Measurements from ENCODE around the gene ATP6V1F. TPM values are rescaled to one million over a fixed set of nuclear protein-coding genes. Genes with fewer than 3 reads are reported as not detected.

ATP6V1F gene
- total RNA-seq, 2 experiments from 2014 or later, result 127 to 158 TPM

DNA sequence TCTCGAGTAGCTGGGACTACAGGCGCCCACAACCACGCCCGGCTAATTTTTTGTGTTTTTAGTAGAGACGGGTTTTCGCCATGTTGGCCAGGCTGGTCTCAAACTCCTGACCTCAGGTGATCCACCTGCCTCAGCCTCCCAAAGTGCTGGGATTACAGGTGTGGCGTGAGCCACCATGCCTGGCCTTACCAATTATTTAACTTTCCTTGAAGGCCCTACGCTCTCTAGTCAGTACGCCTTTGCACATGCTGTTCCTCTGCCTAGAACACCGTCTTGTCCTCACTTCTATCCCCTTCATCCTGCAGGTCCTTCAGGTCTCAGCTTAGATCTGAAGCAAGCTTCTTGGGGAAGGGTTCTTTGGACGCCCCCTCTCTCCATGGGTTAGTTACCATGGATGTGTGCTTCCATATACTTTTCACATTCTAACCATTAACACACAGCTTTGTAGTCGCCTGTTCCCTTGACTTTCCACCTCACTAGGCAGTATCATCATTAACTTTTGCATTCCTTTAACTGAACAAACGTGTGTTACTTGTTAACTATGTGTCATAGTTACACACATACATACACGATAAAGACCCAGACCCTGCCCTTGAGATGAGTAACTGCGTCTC lies 592 bp upstream of the ATP6V1F start:
- DNase-seq (no peak), ATAC-seq (no peak)
- CTCF ChIA-PET, result interaction anchor here (0.8 to 5.6 kb wide), 9 partner anchors 11 to 474 kb away, joined by 3 to 107 read pairs (median 5); no protein-coding TSS in a partner anchor
- peaks cover 3% of the 10 kb centered on the region for H3K36me3 Mint-ChIP-seq
- peak overlapping the region; percentile 95 for H3K27ac Mint-ChIP-seq
- peak overlapping the region; percentile 88 for H3K4me3 Mint-ChIP-seq
- peaks cover 15% of the 10 kb centered on the region for H3K4me1 Mint-ChIP-seq
- no peaks in the 10 kb centered on the region for H3K9me3 Mint-ChIP-seq (ENCODE audit: low read depth)
- no peaks in the 10 kb centered on the region for H3K27me3 Mint-ChIP-seq

GRCh38 chr7:128863433-128863989 lies 855 bp downstream of the ATP6V1F start:
- peak; percentile 48 for ATAC-seq
- Mint-ChIP-seq H3K4me3 (peak overlapping the region; percentile 88), H3K9me3 (ENCODE audit: low read depth) (no peaks in the 10 kb centered on the region), H3K36me3 (peaks cover 3% of the 10 kb centered on the region), H3K27me3 (peaks cover 1% of the 10 kb centered on the region), H3K27ac (peak overlapping the region; percentile 95), H3K4me1 (peaks cover 15% of the 10 kb centered on the region)
- CTCF ChIA-PET, result interaction anchor here (0.7 to 5.6 kb wide), 6 partner anchors 10 to 228 kb away, joined by 3 to 107 read pairs (median 8); no protein-coding TSS in a partner anchor
- DNase-seq, result peak; percentile 74

GRCh38 chr7:128865303-128865702 lies 2.6 kb downstream of the ATP6V1F start:
- no peak overlapping the region for H3K4me3 Mint-ChIP-seq
- DNase-seq (no peak), ATAC-seq (no peak)
- no peak overlapping the region for H3K27ac Mint-ChIP-seq
- CTCF ChIA-PET, result no interaction called here
- peaks cover 20% of the 10 kb centered on the region for H3K4me1 Mint-ChIP-seq
- peaks cover 3% of the 10 kb centered on the region for H3K36me3 Mint-ChIP-seq
- no peaks in the 10 kb centered on the region for H3K9me3 Mint-ChIP-seq (ENCODE audit: low read depth)
- H3K27me3 Mint-ChIP-seq, result peaks cover 9% of the 10 kb centered on the region

- Mint-ChIP-seq H3K9me3 (ENCODE audit: low read depth) (no peaks in the 10 kb centered on the region), H3K27me3 (peaks cover 18% of the 10 kb centered on the region), H3K36me3 (peaks cover 3% of the 10 kb centered on the region), H3K4me3 (no peak overlapping the region), H3K4me1 (peaks cover 19% of the 10 kb centered on the region), H3K27ac (no peak overlapping the region)
- DNase-seq (no peak), ATAC-seq (no peak)
- CTCF ChIA-PET, result interaction anchor here (7.0 kb wide), 1 partner anchor 16 kb away, joined by 65 read pairs; no protein-coding TSS in a partner anchor
Observed at GRCh38 chr7:128865996-128866877, 3.6 kb downstream of the ATP6V1F start.

GRCh38 chr7:128867241-128867640 lies 4.6 kb downstream of the ATP6V1F start:
- H3K4me3 Mint-ChIP-seq, result no peak overlapping the region
- H3K27ac Mint-ChIP-seq, result no peak overlapping the region
- no peak for ATAC-seq
- peaks cover 16% of the 10 kb centered on the region for H3K4me1 Mint-ChIP-seq
- H3K27me3 Mint-ChIP-seq, result peaks cover 25% of the 10 kb centered on the region
- no peaks in the 10 kb centered on the region for H3K9me3 Mint-ChIP-seq (ENCODE audit: low read depth)
- H3K36me3 Mint-ChIP-seq, result peaks cover 3% of the 10 kb centered on the region
- CTCF ChIA-PET, result interaction anchor here (1.6 to 7.0 kb wide), 2 partner anchors 15 to 19 kb away, joined by 4 to 65 read pairs; no protein-coding TSS in a partner anchor
- DNase-seq, result no peak

DNA sequence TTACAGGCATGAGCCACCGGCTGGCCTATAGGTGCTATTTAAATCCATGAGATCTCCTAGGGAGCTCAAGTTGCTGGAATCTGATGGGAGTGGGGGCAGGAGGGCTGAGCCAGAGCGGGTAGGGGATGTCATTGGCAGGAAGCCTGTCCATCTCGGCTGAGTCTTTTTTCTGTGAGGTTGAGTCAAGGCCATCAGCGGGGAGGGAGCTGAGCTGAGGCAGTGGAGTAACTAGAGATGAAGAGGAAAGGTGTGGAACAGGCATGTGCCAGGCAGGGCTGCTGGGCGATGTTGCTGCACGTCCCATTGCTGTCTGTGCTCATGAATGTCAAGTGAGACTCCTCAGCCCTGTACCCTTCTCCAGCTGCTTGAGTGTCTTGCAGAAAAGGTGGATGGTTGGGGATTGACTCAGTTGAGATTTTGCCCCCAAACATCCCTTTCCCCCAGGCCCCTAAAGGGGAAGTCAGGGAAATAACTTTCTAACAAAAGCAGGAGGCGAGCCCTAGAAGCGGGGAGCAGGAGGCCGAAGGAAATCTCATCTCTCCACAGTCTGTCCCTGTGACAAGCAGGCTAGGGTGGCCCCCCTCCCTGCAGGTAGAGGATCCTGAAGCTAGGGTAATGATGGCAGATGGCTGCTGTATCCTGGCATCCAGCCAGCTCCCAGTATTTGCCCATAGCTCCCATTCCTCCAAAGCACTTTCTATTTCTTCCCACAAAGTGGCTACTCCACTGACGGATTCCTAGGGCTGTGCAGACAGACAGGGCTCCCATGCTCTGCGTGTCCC lies 5.4 kb downstream of the ATP6V1F start:
- H3K4me3 Mint-ChIP-seq, result no peak overlapping the region
- DNase-seq (no peak), ATAC-seq (no peak)
- H3K27ac Mint-ChIP-seq, result no peak overlapping the region
- H3K27me3 Mint-ChIP-seq, result peaks cover 25% of the 10 kb centered on the region
- H3K9me3 Mint-ChIP-seq (ENCODE audit: low read depth), result no peaks in the 10 kb centered on the region
- peaks cover 3% of the 10 kb centered on the region for H3K36me3 Mint-ChIP-seq
- peaks cover 10% of the 10 kb centered on the region for H3K4me1 Mint-ChIP-seq
- CTCF ChIA-PET, result interaction anchor here (0.6 to 7.0 kb wide), 3 partner anchors 14 to 368 kb away, joined by 3 to 65 read pairs (median 4); no protein-coding TSS in a partner anchor

DNA sequence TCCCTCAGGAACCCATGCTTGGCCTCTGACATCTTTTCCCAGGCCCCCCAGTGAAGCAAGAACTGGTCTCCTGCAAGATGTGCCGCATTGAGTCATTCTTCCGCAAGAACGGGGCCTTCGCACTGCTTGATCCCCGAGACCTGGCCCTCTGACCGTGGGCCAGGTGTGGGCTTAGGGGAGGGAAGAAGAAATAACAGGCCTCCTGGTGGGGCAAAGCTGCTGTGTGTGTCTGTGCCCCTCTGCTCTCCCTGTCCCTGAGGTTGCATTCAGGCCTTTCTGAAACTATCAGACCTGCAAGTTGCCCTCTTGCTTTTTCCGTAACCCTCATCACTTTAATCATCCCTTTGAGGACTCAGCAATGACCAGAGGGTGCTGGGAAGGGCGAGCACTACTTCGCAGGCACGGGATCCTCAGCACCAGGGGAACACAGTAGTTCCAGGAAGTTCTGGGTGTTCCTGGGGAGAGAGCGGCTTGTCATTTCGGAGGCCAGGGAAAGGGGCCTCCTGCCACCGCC lies 6.0 kb downstream of the ATP6V1F start:
- no peak for ATAC-seq
- peaks cover 25% of the 10 kb centered on the region for H3K27me3 Mint-ChIP-seq

GRCh38 chr7:128869138-128869943 lies 6.7 kb downstream of the ATP6V1F start:
- H3K4me3 Mint-ChIP-seq, result peak overlapping the region; percentile 43
- peaks cover 3% of the 10 kb centered on the region for H3K36me3 Mint-ChIP-seq
- H3K27ac Mint-ChIP-seq, result no peak overlapping the region

More for the DNA sequence above, 6.0 kb downstream of the ATP6V1F start:
- CTCF ChIA-PET, result interaction anchor here (0.6 to 7.0 kb wide), 4 partner anchors 9 to 367 kb away, joined by 3 to 65 read pairs (median 4); no protein-coding TSS in a partner anchor
- Mint-ChIP-seq H3K27ac (no peak overlapping the region), H3K9me3 (ENCODE audit: low read depth) (no peaks in the 10 kb centered on the region), H3K4me1 (peaks cover 9% of the 10 kb centered on the region), H3K36me3 (peaks cover 3% of the 10 kb centered on the region), H3K4me3 (peak overlapping the region; percentile 43)
- no peak for DNase-seq

DNA sequence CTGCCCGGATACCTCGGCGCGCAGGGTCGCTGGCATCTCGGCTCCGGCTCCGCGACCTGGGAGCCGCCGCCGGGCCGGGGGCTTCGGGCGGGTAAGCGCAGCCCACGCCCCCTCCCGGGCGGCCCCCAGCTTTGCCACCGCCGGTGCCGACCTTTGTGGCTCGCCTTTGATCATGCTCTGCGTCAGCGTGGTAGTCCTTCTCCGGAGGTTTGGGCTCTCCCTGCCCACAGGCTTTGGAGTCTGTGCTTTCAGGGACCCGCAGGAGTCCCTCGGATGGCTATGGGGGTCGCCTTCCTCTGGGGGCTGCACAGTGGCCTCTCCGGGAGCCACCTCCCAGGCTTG lies 7.3 kb downstream of the ATP6V1F start:
- H3K4me3 Mint-ChIP-seq, result peak overlapping the region; percentile 53
- peaks cover 5% of the 10 kb centered on the region for H3K4me1 Mint-ChIP-seq
- DNase-seq (no peak), ATAC-seq (no peak)
- no peak overlapping the region for H3K27ac Mint-ChIP-seq
- H3K36me3 Mint-ChIP-seq, result peaks cover 3% of the 10 kb centered on the region
- H3K27me3 Mint-ChIP-seq, result peaks cover 25% of the 10 kb centered on the region
- CTCF ChIA-PET, result interaction anchor here (1.0 to 7.0 kb wide), 4 partner anchors 8 to 27 kb away, joined by 3 to 65 read pairs (median 3); no protein-coding TSS in a partner anchor
- no peaks in the 10 kb centered on the region for H3K9me3 Mint-ChIP-seq (ENCODE audit: low read depth)

More at GRCh38 chr7:128869138-128869943, 6.7 kb downstream of the ATP6V1F start:
- Mint-ChIP-seq H3K9me3 (ENCODE audit: low read depth) (no peaks in the 10 kb centered on the region), H3K27me3 (peaks cover 25% of the 10 kb centered on the region), H3K4me1 (peaks cover 5% of the 10 kb centered on the region)
- DNase-seq (peak; percentile 57), ATAC-seq (peak; percentile 91)
- CTCF ChIA-PET, result interaction anchor here (1.0 to 7.0 kb wide), 3 partner anchors 9 to 28 kb away, joined by 3 to 65 read pairs (median 3); no protein-coding TSS in a partner anchor

- DNase-seq, result no peak
- H3K36me3 Mint-ChIP-seq, result no peaks in the 10 kb centered on the region
- peaks cover 25% of the 10 kb centered on the region for H3K27me3 Mint-ChIP-seq
- ATAC-seq, result no peak
- H3K4me3 Mint-ChIP-seq, result no peak overlapping the region
- H3K9me3 Mint-ChIP-seq (ENCODE audit: low read depth), result no peaks in the 10 kb centered on the region
- peaks cover 5% of the 10 kb centered on the region for H3K4me1 Mint-ChIP-seq
- H3K27ac Mint-ChIP-seq, result no peak overlapping the region
- CTCF ChIA-PET, result interaction anchor here (1.0 to 7.0 kb wide), 2 partner anchors 11 to 22 kb away, joined by 3 to 65 read pairs; no protein-coding TSS in a partner anchor
Observed at GRCh38 chr7:128871050-128871449, 8.4 kb downstream of the ATP6V1F start.

DNA sequence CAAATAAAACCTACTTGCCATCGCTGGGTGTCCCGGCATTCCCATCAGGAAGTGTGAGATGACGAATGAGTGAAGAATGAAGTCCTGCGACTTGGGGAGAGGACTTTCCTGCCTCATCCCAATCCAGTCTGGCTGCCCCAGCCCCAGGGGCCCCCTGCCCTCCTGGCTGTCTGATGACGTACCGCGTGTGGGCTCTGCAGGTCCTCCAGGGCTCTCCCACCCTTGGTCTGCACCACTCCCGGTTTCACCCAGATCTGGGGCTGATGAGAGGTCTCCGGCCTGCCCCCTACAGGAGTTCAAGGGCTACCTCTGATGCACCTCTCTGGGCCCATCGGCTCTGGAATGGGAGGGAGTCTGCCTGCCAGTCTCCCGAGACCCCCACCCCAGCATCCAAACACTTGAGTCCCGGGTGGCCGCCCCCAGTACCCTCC lies 9.8 kb downstream of the ATP6V1F start:
- CTCF ChIA-PET, result interaction anchor here (1.2 to 7.0 kb wide), 3 partner anchors 9 to 10 kb away, joined by 3 to 65 read pairs (median 5); partner anchors contain the start of gene ATP6V1F
- H3K9me3 Mint-ChIP-seq (ENCODE audit: low read depth), result no peaks in the 10 kb centered on the region
- no peaks in the 10 kb centered on the region for H3K36me3 Mint-ChIP-seq
- peaks cover 7% of the 10 kb centered on the region for H3K4me1 Mint-ChIP-seq
- ATAC-seq, result no peak
- H3K27ac Mint-ChIP-seq, result no peak overlapping the region
- no peak overlapping the region for H3K4me3 Mint-ChIP-seq
- DNase-seq, result no peak
- H3K27me3 Mint-ChIP-seq, result peaks cover 25% of the 10 kb centered on the region
